ENCODE data around the gene ZFYVE28.

Gene ZFYVE28

DNA sequence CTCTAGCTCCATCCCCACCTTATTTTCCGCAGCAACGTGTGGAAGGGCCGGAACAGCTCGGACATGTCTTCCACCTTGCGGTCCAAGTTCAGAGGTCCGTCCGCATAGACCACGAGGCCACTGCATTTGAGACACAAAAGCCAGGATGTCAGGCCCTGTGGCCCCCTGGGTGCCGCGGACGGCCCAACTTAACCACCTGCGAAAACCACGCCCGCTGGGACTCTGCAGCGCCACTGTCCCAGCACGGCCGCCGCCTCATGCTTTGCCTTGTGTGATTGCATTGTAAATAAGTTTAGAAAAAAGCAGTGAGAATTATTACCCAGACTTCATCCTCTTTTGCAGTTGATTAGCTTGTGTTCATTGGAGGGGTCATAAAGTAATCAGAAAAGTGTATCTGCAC, 98.3 kb downstream of the ZFYVE28 start:
- Histone ChIP-seq H3K27ac (ENCODE audit: low read depth, low read length) (no peak overlapping the region), H3K36me3 (ENCODE audit: control insufficient read depth, insufficient read depth, low read length) (no peaks in the 10 kb centered on the region), H3K27me3 (ENCODE audit: control insufficient read depth, insufficient read depth, low read length) (no peaks in the 10 kb centered on the region), H3K4me3 (ENCODE audit: low read depth, low read length) (no peak overlapping the region), H3K4me1 (ENCODE audit: control insufficient read depth, insufficient read depth, low read length) (no peaks in the 10 kb centered on the region), H3K9me3 (ENCODE audit: control insufficient read depth, insufficient read depth, low read length) (no peaks in the 10 kb centered on the region), H3K9ac (ENCODE audit: low read depth, low read length) (no peak overlapping the region)

DNA sequence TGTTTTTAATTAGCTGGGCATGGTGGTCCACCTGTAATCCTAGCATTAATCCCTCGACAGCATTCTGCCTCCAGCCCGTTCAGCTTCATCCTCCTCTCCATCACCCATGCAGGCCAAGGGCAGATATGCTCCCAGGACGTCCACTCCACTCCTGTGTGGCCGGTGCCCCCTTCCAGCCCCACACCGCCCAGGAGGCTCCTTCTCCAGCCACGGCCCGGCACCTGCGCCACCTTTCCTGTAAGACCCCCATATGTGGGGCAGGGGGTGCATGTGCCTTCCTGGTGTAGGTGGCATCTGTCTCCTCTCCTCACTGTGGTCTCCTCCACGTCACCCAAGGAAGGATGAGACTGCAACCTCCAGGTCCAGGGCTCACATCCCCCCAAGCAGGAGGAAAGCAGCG, 99.6 kb downstream of the ZFYVE28 start:
- H3K9me3 ChIP-seq (ENCODE audit: control insufficient read depth, insufficient read depth, low read length), result no peaks in the 10 kb centered on the region
- no peak overlapping the region for H3K4me3 ChIP-seq (ENCODE audit: low read depth, low read length)
- H3K4me1 ChIP-seq (ENCODE audit: control insufficient read depth, insufficient read depth, low read length), result no peaks in the 10 kb centered on the region
- H3K27ac ChIP-seq (ENCODE audit: low read depth, low read length), result no peak overlapping the region
- H3K27me3 ChIP-seq (ENCODE audit: control insufficient read depth, insufficient read depth, low read length), result no peaks in the 10 kb centered on the region
- H3K9ac ChIP-seq (ENCODE audit: low read depth, low read length), result no peak overlapping the region
- H3K36me3 ChIP-seq (ENCODE audit: control insufficient read depth, insufficient read depth, low read length), result no peaks in the 10 kb centered on the region

DNA sequence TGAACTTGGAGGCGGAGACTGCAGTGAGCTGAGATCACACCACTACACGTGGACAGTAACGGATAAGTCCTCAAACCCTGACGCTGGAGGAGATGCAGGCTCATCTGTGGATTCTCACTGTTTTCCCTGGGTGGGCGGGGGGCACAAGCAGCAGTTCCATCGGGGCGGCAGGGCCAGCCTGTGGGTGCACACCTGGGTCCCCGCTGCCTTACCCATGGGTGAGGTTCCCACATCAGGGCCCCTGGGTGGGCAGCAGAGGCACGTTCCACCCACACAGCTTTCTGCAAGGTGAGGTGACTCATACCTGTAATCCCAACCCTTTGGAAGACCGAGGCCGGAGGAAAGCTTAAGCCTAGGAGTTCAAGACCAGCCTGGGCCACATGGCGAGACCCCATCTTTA, 100.0 kb downstream of the ZFYVE28 start:
- Histone ChIP-seq H3K4me3 (ENCODE audit: low read depth, low read length) (no peak overlapping the region), H3K9ac (ENCODE audit: low read depth, low read length) (no peak overlapping the region), H3K27me3 (ENCODE audit: control insufficient read depth, insufficient read depth, low read length) (no peaks in the 10 kb centered on the region), H3K36me3 (ENCODE audit: control insufficient read depth, insufficient read depth, low read length) (no peaks in the 10 kb centered on the region), H3K4me1 (ENCODE audit: control insufficient read depth, insufficient read depth, low read length) (no peaks in the 10 kb centered on the region), H3K9me3 (ENCODE audit: control insufficient read depth, insufficient read depth, low read length) (no peaks in the 10 kb centered on the region), H3K27ac (ENCODE audit: low read depth, low read length) (no peak overlapping the region)

DNA sequence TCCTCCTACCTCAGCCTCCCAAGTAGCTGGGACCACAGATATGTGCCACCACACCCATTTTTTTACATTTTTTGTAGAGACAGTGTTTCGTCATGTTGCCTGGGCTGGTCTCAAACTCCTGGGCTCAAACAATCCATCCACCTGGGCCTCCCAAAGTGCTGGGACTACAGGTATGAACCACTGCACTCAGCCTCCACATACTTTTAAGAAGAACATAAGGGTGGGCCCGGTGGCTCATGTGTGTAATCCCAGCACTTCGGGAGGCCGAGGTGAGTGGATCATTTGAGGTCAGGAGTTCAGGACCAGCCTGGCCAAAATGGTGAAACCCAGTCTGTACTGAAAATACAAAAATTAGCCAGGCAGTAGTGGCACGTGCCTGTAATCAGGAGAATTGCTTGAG, 105.1 kb downstream of the ZFYVE28 start:
- Histone ChIP-seq H3K27me3 (ENCODE audit: control insufficient read depth, insufficient read depth, low read length) (no peaks in the 10 kb centered on the region), H3K9me3 (ENCODE audit: control insufficient read depth, insufficient read depth, low read length) (no peaks in the 10 kb centered on the region), H3K36me3 (ENCODE audit: control insufficient read depth, insufficient read depth, low read length) (no peaks in the 10 kb centered on the region), H3K9ac (ENCODE audit: low read depth, low read length) (no peak overlapping the region), H3K4me3 (ENCODE audit: low read depth, low read length) (no peak overlapping the region), H3K4me1 (ENCODE audit: control insufficient read depth, insufficient read depth, low read length) (no peaks in the 10 kb centered on the region), H3K27ac (ENCODE audit: low read depth, low read length) (no peak overlapping the region)

DNA sequence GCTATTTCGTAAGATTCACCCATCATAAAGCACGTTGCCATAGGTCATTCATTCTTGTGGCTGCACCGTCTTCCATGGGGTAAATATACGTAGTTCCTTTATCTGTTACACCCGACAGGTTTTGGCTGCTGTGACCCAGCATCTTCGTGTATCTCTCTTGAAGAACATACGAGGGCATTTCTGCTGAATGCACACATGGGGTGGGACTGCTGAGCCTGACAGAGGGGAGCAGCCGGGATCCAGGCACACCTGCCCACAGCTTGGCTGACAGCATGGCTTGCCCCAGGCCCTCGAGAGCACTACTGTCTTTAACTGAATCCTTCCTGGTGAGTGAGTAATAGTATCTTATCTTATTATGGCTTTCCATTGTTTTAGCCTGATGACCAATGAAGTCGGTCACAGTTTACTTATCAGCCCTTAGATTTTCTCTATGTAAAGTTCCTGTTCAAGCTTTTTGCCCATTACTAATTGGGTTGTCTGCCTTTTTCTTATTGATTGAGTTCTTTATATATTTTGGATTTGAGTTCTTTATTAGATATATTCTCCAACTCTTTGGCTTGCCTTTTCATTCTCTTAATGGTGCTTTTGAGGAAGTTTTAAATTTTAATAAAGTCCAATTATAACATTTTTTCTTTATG, 111.6 kb downstream of the ZFYVE28 start:
- Histone ChIP-seq H3K4me1 (ENCODE audit: control insufficient read depth, insufficient read depth, low read length) (no peaks in the 10 kb centered on the region), H3K27me3 (ENCODE audit: control insufficient read depth, insufficient read depth, low read length) (no peaks in the 10 kb centered on the region), H3K4me3 (ENCODE audit: low read depth, low read length) (no peak overlapping the region), H3K9me3 (ENCODE audit: control insufficient read depth, insufficient read depth, low read length) (no peaks in the 10 kb centered on the region), H3K36me3 (ENCODE audit: control insufficient read depth, insufficient read depth, low read length) (no peaks in the 10 kb centered on the region), H3K9ac (ENCODE audit: low read depth, low read length) (no peak overlapping the region), H3K27ac (ENCODE audit: low read depth, low read length) (no peak overlapping the region)

DNA sequence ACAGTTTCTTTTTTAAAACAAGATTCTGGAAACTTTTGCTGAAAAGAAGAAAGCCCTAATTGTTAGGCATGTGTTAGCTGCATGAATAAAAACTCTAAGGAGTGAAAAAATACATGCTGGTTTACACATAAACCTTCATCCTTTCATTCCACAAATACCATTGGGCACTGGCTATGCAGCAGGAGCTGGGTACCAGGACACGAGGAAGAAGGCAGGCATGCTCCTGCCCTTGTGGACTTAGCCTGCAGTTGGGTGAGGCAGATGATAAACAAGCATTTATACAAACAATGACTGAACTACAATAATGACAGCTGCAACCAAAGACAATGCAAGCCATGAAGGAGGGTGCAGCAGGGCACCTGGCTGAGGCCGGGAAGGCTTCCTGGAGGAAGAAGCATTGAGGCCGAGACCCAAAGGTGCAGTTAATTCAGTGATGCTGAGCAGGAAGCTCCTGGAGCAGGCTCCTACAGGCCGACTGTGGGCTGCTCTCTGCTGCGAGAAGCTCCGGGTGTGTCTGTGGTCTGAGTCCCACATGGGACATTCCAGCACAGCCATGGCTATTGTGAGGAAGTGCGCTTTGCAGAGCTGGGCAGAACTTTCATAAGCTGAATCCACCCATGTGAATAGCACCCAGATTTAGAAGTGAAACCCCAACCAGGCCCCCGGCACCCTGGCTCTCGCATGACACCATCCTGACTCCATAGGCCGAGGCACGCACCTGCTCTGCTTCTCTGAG, 112.5 kb downstream of the ZFYVE28 start:
- Histone ChIP-seq H3K27me3 (ENCODE audit: control insufficient read depth, insufficient read depth, low read length) (no peaks in the 10 kb centered on the region), H3K9ac (ENCODE audit: low read depth, low read length) (no peak overlapping the region), H3K27ac (ENCODE audit: low read depth, low read length) (no peak overlapping the region), H3K4me3 (ENCODE audit: low read depth, low read length) (no peak overlapping the region), H3K4me1 (ENCODE audit: control insufficient read depth, insufficient read depth, low read length) (no peaks in the 10 kb centered on the region), H3K36me3 (ENCODE audit: control insufficient read depth, insufficient read depth, low read length) (no peaks in the 10 kb centered on the region), H3K9me3 (ENCODE audit: control insufficient read depth, insufficient read depth, low read length) (no peaks in the 10 kb centered on the region)

DNA sequence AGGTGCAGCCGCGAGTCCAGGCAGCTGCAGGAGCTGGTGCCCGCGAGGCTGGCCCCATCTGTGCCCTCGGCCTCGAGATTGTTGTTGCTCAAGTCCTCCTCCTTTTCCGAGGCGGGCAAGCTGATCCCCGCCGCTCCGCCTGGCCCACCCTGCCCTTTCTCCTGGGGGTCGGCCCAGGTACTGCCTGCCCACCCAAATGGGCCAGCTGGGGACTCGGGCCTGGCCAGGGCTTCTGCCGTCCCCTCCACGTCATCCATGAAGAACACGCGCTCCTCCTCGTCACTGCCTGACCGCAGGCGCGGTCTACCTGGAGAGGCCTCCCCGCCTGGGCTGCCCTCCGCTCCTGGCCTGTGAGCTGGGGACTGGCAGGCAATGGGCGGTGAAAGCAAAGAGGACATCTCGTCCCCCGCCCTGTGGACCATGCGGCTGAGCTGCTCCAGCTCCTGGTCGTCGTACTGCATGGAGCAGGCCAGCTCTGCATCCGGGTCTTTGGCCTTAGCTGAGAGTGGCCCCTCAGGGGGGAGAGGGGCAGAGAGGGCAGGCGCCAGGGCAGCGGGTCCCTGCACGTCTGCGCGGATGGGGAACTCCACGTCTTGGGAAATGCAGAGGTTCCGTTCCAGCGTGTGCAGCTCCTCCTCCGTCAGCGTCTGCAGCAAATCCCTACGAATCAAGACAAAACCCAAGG, 113.4 kb downstream of the ZFYVE28 start:
- H3K4me1 ChIP-seq (ENCODE audit: control insufficient read depth, insufficient read depth, low read length), result no peaks in the 10 kb centered on the region
- H3K9me3 ChIP-seq (ENCODE audit: control insufficient read depth, insufficient read depth, low read length), result no peaks in the 10 kb centered on the region
- H3K9ac ChIP-seq (ENCODE audit: low read depth, low read length), result no peak overlapping the region
- no peak overlapping the region for H3K4me3 ChIP-seq (ENCODE audit: low read depth, low read length)
- H3K27ac ChIP-seq (ENCODE audit: low read depth, low read length), result no peak overlapping the region
- no peaks in the 10 kb centered on the region for H3K36me3 ChIP-seq (ENCODE audit: control insufficient read depth, insufficient read depth, low read length)
- H3K27me3 ChIP-seq (ENCODE audit: control insufficient read depth, insufficient read depth, low read length), result no peaks in the 10 kb centered on the region

DNA sequence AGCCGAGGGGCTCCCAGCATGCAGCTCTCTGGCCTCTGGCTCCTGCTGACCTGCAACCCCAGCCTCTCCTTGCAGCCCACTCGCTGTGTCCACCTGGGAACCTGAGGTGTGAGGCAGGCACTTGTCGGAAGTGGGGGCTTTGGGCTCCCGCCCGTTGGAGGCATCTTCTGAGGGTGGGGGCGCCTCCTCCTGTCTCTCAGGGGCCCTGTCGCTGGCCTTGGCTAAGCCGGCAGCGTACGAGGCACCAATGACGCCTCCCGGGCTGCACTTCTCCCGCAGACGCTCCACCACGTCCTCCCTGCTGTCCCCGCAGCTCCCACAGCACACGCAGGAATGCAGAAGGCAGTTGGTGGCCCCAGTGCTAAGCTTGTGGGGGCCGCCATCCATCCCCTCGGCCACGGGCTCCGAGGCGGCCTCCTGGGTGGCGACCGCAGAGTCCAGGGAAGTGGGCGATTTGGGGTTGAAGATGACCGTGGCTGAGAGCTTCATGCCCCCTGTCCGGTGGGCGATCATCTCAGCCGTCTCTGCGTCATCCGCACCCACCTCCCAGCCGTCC, 114.0 kb downstream of the ZFYVE28 start:
- Histone ChIP-seq H3K4me3 (ENCODE audit: low read depth, low read length) (no peak overlapping the region), H3K27me3 (ENCODE audit: control insufficient read depth, insufficient read depth, low read length) (no peaks in the 10 kb centered on the region), H3K9me3 (ENCODE audit: control insufficient read depth, insufficient read depth, low read length) (no peaks in the 10 kb centered on the region), H3K36me3 (ENCODE audit: control insufficient read depth, insufficient read depth, low read length) (no peaks in the 10 kb centered on the region), H3K9ac (ENCODE audit: low read depth, low read length) (no peak overlapping the region), H3K27ac (ENCODE audit: low read depth, low read length) (no peak overlapping the region), H3K4me1 (ENCODE audit: control insufficient read depth, insufficient read depth, low read length) (no peaks in the 10 kb centered on the region)

DNA sequence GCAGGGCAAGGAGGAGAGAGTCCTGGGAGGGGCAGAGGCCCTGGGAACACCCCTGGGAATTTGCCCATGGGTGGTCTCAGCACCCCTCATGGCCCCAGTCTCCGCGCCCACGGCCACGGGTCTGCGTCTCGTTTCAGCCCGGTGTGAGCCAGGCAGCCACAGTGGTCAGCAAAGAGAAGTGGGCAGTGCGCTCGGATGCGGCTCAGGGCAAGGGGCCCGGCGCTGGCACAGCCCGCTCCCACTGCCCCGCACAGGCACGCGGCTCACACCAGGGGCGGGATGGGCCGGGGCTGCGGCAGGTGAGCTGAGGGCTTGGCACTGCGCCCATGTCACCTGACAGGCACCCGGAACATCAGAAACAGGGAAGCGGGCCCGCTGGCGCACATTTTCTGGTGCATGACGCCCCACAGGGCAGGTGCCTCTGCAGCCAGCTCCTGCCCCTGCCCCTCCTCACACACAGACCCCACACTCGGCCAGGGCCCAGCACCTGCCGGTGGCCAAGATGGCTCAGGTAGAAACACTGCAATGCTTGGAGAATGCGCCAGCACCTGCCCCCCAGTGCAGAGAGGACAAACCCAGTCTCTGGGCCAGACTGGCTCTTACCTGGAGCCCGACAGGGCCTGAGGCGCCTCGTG, 114.6 kb downstream of the ZFYVE28 start:
- H3K9me3 ChIP-seq (ENCODE audit: control insufficient read depth, insufficient read depth, low read length), result no peaks in the 10 kb centered on the region
- H3K27me3 ChIP-seq (ENCODE audit: control insufficient read depth, insufficient read depth, low read length), result no peaks in the 10 kb centered on the region
- no peak overlapping the region for H3K4me3 ChIP-seq (ENCODE audit: low read depth, low read length)
- no peak overlapping the region for H3K9ac ChIP-seq (ENCODE audit: low read depth, low read length)
- H3K4me1 ChIP-seq (ENCODE audit: control insufficient read depth, insufficient read depth, low read length), result no peaks in the 10 kb centered on the region
- no peaks in the 10 kb centered on the region for H3K36me3 ChIP-seq (ENCODE audit: control insufficient read depth, insufficient read depth, low read length)
- no peak overlapping the region for H3K27ac ChIP-seq (ENCODE audit: low read depth, low read length)

DNA sequence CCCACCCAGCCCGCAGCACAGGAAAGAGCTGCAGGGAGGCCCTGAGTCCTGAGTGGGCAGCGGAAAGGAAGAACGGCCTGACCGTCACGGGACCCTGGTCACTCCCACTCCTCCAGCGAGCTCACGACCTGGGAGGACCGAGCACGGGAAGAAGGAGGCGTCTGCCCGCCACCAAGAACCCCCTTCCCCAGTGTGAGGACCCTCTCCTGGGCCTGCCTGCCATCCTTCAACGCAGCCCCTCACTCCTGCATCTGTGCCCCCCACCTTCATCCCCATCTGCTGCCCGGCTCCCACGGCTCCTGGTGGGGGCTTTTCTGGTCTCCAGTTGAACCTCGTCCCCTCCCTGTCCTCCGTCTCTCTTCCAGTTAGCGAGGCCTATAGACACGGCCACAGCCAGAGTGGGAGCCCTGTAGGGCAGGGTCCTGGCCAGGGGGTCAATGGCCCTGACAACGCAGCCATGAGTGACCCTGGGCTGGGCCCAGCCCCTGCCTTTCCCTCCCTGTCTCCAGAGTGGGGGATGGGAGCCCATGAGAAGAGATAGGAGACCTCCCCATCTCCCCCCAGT, 115.2 kb downstream of the ZFYVE28 start:
- Histone ChIP-seq H3K9me3 (ENCODE audit: control insufficient read depth, insufficient read depth, low read length) (no peaks in the 10 kb centered on the region), H3K27me3 (ENCODE audit: control insufficient read depth, insufficient read depth, low read length) (no peaks in the 10 kb centered on the region), H3K4me3 (ENCODE audit: low read depth, low read length) (no peak overlapping the region), H3K4me1 (ENCODE audit: control insufficient read depth, insufficient read depth, low read length) (no peaks in the 10 kb centered on the region), H3K9ac (ENCODE audit: low read depth, low read length) (no peak overlapping the region), H3K36me3 (ENCODE audit: control insufficient read depth, insufficient read depth, low read length) (no peaks in the 10 kb centered on the region), H3K27ac (ENCODE audit: low read depth, low read length) (no peak overlapping the region)
